ENCODE data around the gene SMAGP. TPM values are rescaled to one million over a fixed set of nuclear protein-coding genes. Genes with fewer than 3 reads are reported as not detected.
"Not testable (repeated sequence)": the region's sequence is repeated elsewhere in the genome, so short reads cannot be mapped to it uniquely, and the experiment has no call there.

Gene SMAGP, protein sequence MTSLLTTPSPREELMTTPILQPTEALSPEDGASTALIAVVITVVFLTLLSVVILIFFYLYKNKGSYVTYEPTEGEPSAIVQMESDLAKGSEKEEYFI
- 3.0 TPM for total RNA-seq

DNA sequence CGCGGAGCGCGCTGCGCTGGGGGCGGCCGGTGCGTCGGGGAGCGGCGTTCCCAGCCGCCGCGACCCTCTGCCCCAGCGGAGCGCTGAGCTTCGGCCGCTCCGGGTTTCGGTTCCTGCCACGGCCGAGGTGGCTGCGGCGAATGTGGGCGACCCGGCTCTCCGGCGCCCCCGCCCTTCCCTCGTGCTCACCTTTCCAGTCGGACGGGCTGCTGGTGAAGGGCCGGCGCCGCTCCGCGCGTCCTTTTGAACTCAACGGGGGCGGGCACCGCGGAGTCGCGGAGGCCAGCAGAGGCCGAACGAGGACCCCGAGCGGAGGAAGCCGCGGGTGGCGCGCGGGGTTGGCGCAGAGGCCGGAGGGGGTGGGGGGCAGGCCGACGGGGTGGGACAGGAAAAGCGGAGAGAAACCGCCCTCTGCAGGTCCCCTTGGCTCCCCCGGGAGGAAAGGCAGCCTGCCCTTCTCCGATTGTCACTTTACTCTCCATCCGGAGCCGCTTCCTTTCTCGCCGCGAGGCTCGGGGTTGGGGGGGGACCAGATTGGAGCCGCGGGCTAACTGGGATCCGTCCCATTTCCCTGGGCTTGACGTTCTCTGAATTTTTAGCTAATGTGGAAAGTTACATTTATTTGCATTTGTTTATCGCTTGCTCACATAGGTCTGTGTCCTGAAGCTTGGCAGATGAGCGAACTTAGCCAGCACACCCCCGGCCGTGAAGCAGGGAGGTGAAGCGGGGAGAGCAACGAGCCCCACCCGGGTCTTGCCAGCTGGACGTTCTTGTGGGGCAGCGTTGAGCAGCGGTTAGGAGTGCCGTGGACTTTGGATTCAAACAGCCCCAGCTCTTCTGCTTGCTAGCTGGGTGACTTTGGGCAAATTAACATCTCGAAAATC lies at the start of gene SMAGP:
TSS of gene SMAGP (minus strand) at position 349 of the 884 bp plus-strand sequence. CDS start 1,137 bp downstream, outside the sequence.
- no peaks in the 10 kb centered on the region for H3K9me3 ChIP-seq (ENCODE audit: low read depth, low read length)
- peaks cover 19% of the 10 kb centered on the region for H3K4me1 ChIP-seq (ENCODE audit: insufficient read depth, low read length)
- no peaks in the 10 kb centered on the region for H3K27me3 ChIP-seq (ENCODE audit: insufficient read depth, low read length)
- H3K4me3 ChIP-seq (ENCODE audit: low read length), result peak within 1 kb of the TSS; percentile 52

- peak overlapping the region; percentile 1 for H3K4me3 ChIP-seq (ENCODE audit: low read length)
- peaks cover 86% of the 10 kb centered on the region for H3K4me1 ChIP-seq (ENCODE audit: insufficient read depth, low read length)
- no peaks in the 10 kb centered on the region for H3K9me3 ChIP-seq (ENCODE audit: low read depth, low read length)
Observed at GRCh38 chr12:51318846-51319599, 48.8 kb upstream of the SMAGP start.

DNA sequence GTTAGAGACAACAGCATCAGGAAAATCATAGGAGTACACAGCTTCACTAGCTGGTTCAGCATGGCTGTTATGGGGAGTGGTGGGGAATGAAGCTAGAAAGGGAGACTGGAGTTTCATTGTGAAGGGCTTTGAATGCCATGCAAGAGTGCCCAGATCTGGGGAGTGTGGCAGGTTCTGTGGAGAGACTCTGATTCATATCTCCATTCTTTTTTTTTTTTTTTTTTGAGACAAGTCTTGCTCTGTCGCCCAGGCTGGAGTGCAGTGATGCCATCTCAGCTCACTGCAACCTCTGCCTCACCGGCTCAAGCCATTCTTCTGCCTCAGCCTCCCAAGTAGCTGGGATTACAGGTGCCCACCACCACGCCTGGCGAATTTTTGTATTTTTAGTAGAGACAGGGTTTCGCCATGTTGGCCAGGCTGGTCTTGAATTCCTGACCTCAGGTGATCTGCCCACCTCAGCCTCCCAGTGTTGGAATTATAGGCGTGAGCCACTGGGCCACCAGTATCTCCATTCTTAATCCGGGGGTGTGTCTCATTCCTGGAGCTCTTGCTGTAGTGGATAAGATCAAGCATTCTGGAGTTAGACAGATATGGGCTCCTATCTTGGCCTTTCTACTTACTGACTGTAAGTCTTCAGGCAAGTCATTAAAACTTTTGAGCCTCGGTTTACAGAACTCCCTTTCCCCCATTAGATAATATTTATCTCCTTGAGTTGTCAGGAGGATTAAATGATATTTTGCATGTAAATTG lies 48.0 kb upstream of the SMAGP start:
- H3K9me3 ChIP-seq (ENCODE audit: low read depth, low read length); H3K4me3 ChIP-seq (ENCODE audit: low read length); H3K27me3 ChIP-seq (ENCODE audit: insufficient read depth, low read length): not testable (repeated sequence)
- peaks cover 86% of the 10 kb centered on the region for H3K4me1 ChIP-seq (ENCODE audit: insufficient read depth, low read length)

More at GRCh38 chr12:51318846-51319599, 48.8 kb upstream of the SMAGP start:
- no peaks in the 10 kb centered on the region for H3K27me3 ChIP-seq (ENCODE audit: insufficient read depth, low read length)

GRCh38 chr12:51311389-51311788 lies 41.2 kb upstream of the SMAGP start:
- H3K27me3 ChIP-seq (ENCODE audit: insufficient read depth, low read length), result no peaks in the 10 kb centered on the region
- no peak overlapping the region for H3K4me3 ChIP-seq (ENCODE audit: low read length)
- H3K9me3 ChIP-seq (ENCODE audit: low read depth, low read length), result no peaks in the 10 kb centered on the region
- H3K4me1 ChIP-seq (ENCODE audit: insufficient read depth, low read length), result peaks cover 48% of the 10 kb centered on the region

DNA sequence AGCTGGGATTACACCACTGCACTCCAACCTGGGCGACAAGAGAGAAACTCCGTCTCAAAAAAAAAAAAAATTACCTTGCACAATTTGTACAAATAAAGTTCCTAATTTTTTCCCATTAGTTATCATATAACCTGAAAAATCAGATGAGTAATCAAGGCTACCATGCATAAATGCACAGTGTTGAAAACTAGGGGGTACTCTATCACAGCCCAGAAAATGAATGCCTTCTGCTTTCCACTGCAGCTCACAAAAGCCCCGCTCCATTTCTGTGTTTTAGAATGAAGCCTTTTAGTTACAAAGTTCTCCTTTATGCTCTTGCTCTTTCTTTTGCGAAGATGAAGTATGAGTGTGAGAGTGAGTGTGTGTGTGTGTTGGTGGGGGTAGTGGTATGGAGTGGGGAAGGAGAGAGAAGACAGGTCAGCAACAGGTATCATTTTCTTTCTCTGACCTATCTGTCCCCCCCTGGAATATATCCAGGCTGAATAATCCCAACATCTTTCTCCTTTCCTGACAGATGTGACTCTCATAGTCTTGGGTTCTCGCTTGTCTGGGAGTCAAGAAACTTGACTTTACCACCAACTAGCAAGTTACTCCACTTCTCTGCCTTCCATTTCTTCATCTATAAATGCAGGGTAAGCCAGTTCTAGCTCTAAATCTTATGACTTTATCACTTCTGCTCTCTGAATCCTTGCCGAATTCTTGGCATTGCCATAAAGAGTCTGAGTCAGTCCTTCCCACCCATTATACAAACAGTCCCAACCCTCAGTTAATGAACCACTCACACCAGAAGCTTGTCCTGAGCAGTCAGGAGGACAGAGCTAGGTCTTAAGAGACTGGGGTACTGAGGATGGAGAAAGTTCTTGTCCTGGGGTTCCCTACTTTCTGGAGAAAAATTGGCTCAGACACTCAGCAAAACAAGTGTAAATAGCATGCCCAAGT lies 37.7 kb upstream of the SMAGP start:
- Histone ChIP-seq H3K9me3 (ENCODE audit: low read depth, low read length) (no peaks in the 10 kb centered on the region), H3K27me3 (ENCODE audit: insufficient read depth, low read length) (no peaks in the 10 kb centered on the region), H3K4me3 (ENCODE audit: low read length) (no peak overlapping the region), H3K4me1 (ENCODE audit: insufficient read depth, low read length) (peaks cover 34% of the 10 kb centered on the region)

- Histone ChIP-seq H3K27me3 (ENCODE audit: insufficient read depth, low read length) (no peaks in the 10 kb centered on the region), H3K9me3 (ENCODE audit: low read depth, low read length) (no peaks in the 10 kb centered on the region), H3K4me1 (ENCODE audit: insufficient read depth, low read length) (peaks cover 29% of the 10 kb centered on the region), H3K4me3 (ENCODE audit: low read length) (no peak overlapping the region)
Observed at GRCh38 chr12:51306507-51306906, 36.3 kb upstream of the SMAGP start.

- H3K4me1 ChIP-seq (ENCODE audit: insufficient read depth, low read length); H3K4me3 ChIP-seq (ENCODE audit: low read length); H3K9me3 ChIP-seq (ENCODE audit: low read depth, low read length); H3K27me3 ChIP-seq (ENCODE audit: insufficient read depth, low read length): not testable (repeated sequence)
Observed at GRCh38 chr12:51300768-51301167, 30.6 kb upstream of the SMAGP start.

DNA sequence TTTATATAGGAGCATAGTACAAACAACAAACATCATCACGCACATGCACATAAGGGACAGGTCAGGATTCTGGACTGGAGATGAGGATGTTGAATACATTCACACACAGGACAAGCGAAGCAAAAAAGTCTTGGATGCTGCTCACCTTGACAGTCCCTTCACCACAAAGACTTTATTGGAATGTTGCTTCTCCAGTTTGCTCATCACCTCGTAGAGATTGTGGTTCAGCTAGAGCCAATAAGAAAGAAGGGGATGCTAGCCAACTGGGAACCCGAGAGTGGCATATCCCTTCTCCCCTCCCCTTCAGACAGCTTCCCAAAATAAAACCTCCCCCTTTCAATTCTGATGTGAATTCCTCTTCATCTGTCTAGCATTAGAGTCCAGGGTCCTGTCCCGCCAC lies 25.4 kb upstream of the SMAGP start:
- Histone ChIP-seq H3K9me3 (ENCODE audit: low read depth, low read length) (no peaks in the 10 kb centered on the region), H3K27me3 (ENCODE audit: insufficient read depth, low read length) (no peaks in the 10 kb centered on the region), H3K4me3 (ENCODE audit: low read length) (no peak overlapping the region), H3K4me1 (ENCODE audit: insufficient read depth, low read length) (peaks cover 19% of the 10 kb centered on the region)

DNA sequence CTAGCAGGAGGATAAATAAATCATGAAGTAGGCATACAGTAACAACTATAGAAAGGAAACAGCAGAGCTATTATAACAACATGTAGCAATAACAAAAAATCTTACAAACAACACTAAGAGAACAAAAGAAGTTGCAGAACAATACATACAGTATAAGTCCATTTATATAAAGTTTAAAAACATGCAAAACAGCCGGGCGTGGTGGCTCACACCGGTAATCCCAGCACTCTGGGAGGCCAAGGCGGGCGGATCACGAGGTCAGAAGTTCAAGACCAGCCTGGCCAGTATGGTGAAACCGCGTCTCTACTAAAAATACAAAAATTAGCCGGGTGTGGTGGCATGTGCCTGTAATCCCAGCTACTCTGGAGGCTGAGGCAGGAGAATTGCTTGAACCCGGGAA lies 23.9 kb upstream of the SMAGP start:
- not testable (repeated sequence) for H3K9me3 ChIP-seq (ENCODE audit: low read depth, low read length); H3K4me3 ChIP-seq (ENCODE audit: low read length); H3K27me3 ChIP-seq (ENCODE audit: insufficient read depth, low read length)
- H3K4me1 ChIP-seq (ENCODE audit: insufficient read depth, low read length), result peaks cover 19% of the 10 kb centered on the region

GRCh38 chr12:51293696-51294095 lies 23.5 kb upstream of the SMAGP start:
- Histone ChIP-seq H3K9me3 (ENCODE audit: low read depth, low read length) (no peaks in the 10 kb centered on the region), H3K27me3 (ENCODE audit: insufficient read depth, low read length) (no peaks in the 10 kb centered on the region), H3K4me3 (ENCODE audit: low read length) (no peak overlapping the region), H3K4me1 (ENCODE audit: insufficient read depth, low read length) (peaks cover 19% of the 10 kb centered on the region)

GRCh38 chr12:51291603-51292513 lies 21.6 kb upstream of the SMAGP start:
- H3K9me3 ChIP-seq (ENCODE audit: low read depth, low read length); H3K27me3 ChIP-seq (ENCODE audit: insufficient read depth, low read length); H3K4me3 ChIP-seq (ENCODE audit: low read length): not testable (repeated sequence)
- H3K4me1 ChIP-seq (ENCODE audit: insufficient read depth, low read length), result peaks cover 19% of the 10 kb centered on the region

DNA sequence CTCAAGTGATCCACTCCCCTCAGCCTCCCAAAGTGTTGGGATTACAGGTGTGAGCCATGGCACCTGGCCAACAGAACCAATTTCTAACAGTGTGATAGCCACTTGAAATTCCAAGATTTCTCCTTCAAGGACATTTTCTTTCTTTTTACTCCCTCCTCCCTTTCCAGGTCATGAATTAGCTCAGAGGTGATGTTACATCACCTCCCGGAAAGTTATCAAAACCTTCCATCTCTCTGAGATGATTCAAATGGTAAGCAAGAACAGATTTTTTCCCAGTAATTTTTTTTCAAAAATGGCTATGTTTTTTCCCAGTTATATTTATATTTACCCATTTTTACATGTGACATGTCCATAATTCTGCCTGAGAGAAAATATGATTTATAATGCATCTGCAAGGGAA lies 15.6 kb upstream of the SMAGP start:
- Histone ChIP-seq H3K4me1 (ENCODE audit: insufficient read depth, low read length) (no peaks in the 10 kb centered on the region), H3K9me3 (ENCODE audit: low read depth, low read length) (no peaks in the 10 kb centered on the region), H3K4me3 (ENCODE audit: low read length) (no peak overlapping the region), H3K27me3 (ENCODE audit: insufficient read depth, low read length) (no peaks in the 10 kb centered on the region)

GRCh38 chr12:51281202-51281924 lies 11.1 kb upstream of the SMAGP start:
- Histone ChIP-seq H3K4me3 (ENCODE audit: low read length) (no peak overlapping the region), H3K9me3 (ENCODE audit: low read depth, low read length) (no peaks in the 10 kb centered on the region), H3K27me3 (ENCODE audit: insufficient read depth, low read length) (no peaks in the 10 kb centered on the region), H3K4me1 (ENCODE audit: insufficient read depth, low read length) (no peaks in the 10 kb centered on the region)

Measured in mononuclear cell (primary cell).